NCI-H1048 (cell line): ENCODE measurements around the gene UGGT2.
"Not testable (repeated sequence)": the region's sequence is repeated elsewhere in the genome, so short reads cannot be mapped to it uniquely, and the experiment has no call there.

Experiments used
- DNase-seq: peaks from one replicate; lab custom pipeline; 2025; lab: John Stamatoyannopoulos, UW

Gene UGGT2

DNA sequence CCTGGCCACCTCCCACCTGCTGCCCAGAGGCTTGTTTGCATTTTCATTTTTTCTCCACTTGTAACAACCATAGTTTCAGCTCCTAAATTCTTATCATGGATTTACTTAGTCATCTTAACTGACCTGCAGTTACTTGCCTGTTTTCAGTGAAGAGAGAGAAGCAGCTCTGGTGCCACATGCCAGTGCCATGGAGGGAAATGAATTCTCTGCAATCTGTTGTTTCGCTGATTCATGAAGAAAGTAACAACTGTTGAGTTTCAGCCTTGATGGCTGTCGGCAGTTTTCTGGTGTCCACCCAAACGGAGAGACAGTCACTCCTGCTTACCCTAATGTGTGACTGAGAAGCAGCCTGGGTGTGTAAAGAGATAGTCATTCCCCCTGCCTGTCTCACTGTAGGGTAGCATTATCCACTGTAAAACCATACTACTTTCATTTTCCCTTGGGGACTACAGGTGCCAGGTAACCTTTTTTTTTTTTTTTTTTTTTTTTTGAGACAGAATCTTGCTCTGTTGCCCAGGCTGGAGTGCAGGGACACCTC, 260.1 kb downstream of the UGGT2 start:
- DNase-seq, result no peak

- no peak for DNase-seq
These were observed 262.0 kb downstream of the UGGT2 start for GRCh38 chr13:95791084-95791722.

- not testable (repeated sequence) for DNase-seq
These were observed 263.9 kb downstream of the UGGT2 start for GRCh38 chr13:95789315-95789714.

DNA sequence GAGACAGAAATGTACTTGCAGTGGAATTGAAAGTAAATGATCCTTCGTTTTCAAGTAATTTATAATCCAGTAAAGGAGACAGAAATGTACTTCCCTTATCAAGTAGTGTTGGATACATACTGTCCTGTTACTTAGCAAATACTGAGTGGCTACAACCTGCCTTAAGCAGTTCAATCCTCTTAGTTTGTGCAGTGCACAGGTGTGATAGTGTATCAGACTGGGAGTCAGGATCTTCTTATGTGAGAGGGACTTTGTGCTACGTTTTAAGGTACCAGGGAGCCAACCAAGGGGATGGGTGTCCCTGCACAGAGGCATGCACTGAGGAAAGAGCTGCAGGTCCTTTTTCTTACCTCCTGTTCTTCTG, 265.1 kb downstream of the UGGT2 start:
- DNase-seq, result no peak

- no peak for DNase-seq
These were observed 265.7 kb downstream of the UGGT2 start for GRCh38 chr13:95787356-95788099.

- no peak for DNase-seq
These were observed 268.3 kb downstream of the UGGT2 start for GRCh38 chr13:95784900-95785290.

- DNase-seq, result no peak
These were observed 268.9 kb downstream of the UGGT2 start for GRCh38 chr13:95784161-95784899.

- no peak for DNase-seq
These were observed 269.5 kb downstream of the UGGT2 start for GRCh38 chr13:95783747-95784146.

- not testable (repeated sequence) for DNase-seq
These were observed 271.3 kb downstream of the UGGT2 start for GRCh38 chr13:95781940-95782339.

- no peak for DNase-seq
These were observed 272.2 kb downstream of the UGGT2 start for GRCh38 chr13:95781016-95781415.

GRCh38 chr13:95779522-95779921, 273.7 kb downstream of the UGGT2 start:
- DNase-seq, result no peak

- DNase-seq, result no peak
These were observed 281.3 kb downstream of the UGGT2 start for GRCh38 chr13:95771905-95772304.

GRCh38 chr13:95763601-95764000, 289.6 kb downstream of the UGGT2 start:
- no peak for DNase-seq

- DNase-seq, result not testable (repeated sequence)
These were observed 290.6 kb downstream of the UGGT2 start for GRCh38 chr13:95762626-95763025.

GRCh38 chr13:95756072-95756471, 297.1 kb downstream of the UGGT2 start:
- no peak for DNase-seq

DNA sequence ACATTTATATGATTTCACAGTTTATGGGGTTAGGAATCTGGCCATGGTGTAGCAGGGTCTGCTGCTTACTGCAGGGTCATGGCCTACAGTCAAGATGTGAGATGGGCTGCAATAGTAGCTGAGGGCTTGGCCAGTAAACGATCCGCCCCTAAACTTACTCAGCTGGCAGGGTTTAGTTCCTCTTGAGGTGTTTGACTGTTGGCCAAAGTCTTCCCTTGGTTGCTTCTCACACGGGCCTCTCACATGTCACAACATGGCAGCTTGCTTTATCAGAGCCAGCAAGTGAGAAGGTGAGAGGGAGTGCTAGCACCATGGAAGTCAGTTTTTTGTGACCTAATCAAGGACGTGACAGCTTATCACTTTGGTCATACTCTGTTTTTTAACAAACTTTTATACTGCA, 299.1 kb downstream of the UGGT2 start:
- DNase-seq, result no peak

- no peak for DNase-seq
These were observed 300.5 kb downstream of the UGGT2 start for GRCh38 chr13:95752677-95753076.
